H1 (cell line): ENCODE data around the gene NAV2. TPM values are rescaled to one million over a fixed set of nuclear protein-coding genes. Genes with fewer than 3 reads are reported as not detected.

ENCODE experiments used
- EGR1 ChIP-seq: IDR thresholded peaks from 2 replicates; pipeline ENCODE4 v1.6.1; 2011; ENCODE audit warnings: low read depth, low read length, borderline replicate concordance
- EP300 ChIP-seq, 2 experiments: IDR thresholded peaks; 1 replicate in 1 of 2; 2 replicates in 1 of 2; pipeline ENCODE4 v1.6.1; 2011 to 2012; ENCODE audit warnings: low read depth in 2 of 2, low read length in 2 of 2, mild to moderate bottlenecking in 2 of 2, borderline replicate concordance in 1 of 2, inconsistent platforms in 1 of 2, moderate library complexity in 1 of 2
- GABPA ChIP-seq: IDR thresholded peaks from 2 replicates; pipeline ENCODE4 v1.6.1; 2011; ENCODE audit warnings: mild to moderate bottlenecking, low read length, moderate library complexity, borderline replicate concordance; ENCODE audit not compliant: insufficient read depth
- HDAC6 ChIP-seq: IDR thresholded peaks from one replicate; pipeline ENCODE4 v1.7.1; 2012; ENCODE audit warnings: low read depth, mild to moderate bottlenecking, inconsistent platforms, low read length, moderate library complexity
- SIN3A ChIP-seq, 2 experiments: IDR thresholded peaks in 1 of 2; conservative IDR thresholded peaks in 1 of 2; 2 replicates each; pipeline ENCODE4 v1.6.1; 2011 to 2012; ENCODE audit warnings: low read length in 2 of 2, improper control_type of control experiment in 1 of 2, low read depth in 1 of 2, mild to moderate bottlenecking in 1 of 2
- SIRT6 ChIP-seq: IDR thresholded peaks from one replicate; pipeline ENCODE4 v1.7.1; 2012; ENCODE audit warnings: low read length, inconsistent platforms
- TAF1 ChIP-seq: IDR thresholded peaks from 2 replicates; pipeline ENCODE4 v1.6.1; 2011; ENCODE audit warnings: mild to moderate bottlenecking, low read depth, low read length
- YY1 ChIP-seq: IDR thresholded peaks from 2 replicates; pipeline ENCODE4 v1.6.1; 2011; ENCODE audit warnings: low read depth, mild to moderate bottlenecking, low read length
- ZNF274 ChIP-seq: IDR thresholded peaks from 2 replicates; pipeline ENCODE4 v1.7.0; 2012; ENCODE audit warnings: low read length, borderline replicate concordance; ENCODE audit errors: extremely low read depth
- polyA plus RNA-seq, 7 experiments: library from polyadenylated mRNA; depleted of rRNA in 3 of 7; stranded (reverse) in 5 of 7; unstranded in 2 of 7; fragments of >200 nt in 5 of 7; fragments of 200-250 nt in 2 of 7; gene quantifications; 1 replicate in 5 of 7; 2 replicates in 1 of 7; 4 replicates in 1 of 7; pipeline versions ENCODE4 v1.2.1 to v1.2.3, GENCODE V29; 2011 to 2013; ENCODE audit warnings: missing spikeins in 2 of 7, mixed read lengths in 2 of 7
- total RNA-seq: library from RNA; stranded (reverse); fragmentation: NEBNext Ultra II Directional; extraction: Animal tissue kit (Norgen Biotek cat#: 25700); gene quantifications from 2 replicates; pipeline ENCODE4 v1.2.1, GENCODE V29; 2021
- TF ChIP-seq, protein P1 (sequence below): IDR thresholded peaks from 2 replicates; pipeline ENCODE4 v1.6.1; 2011; ENCODE audit warnings: low read length, improper control_type of control experiment
- TF ChIP-seq, protein P2 (sequence below): IDR thresholded peaks from 2 replicates; pipeline ENCODE4 v1.6.1; 2012; ENCODE audit warnings: inconsistent platforms

The NAV2 gene
- total and polyA plus RNA-seq, 2 of the 8 experiments (the other 6 are each of a cell fraction or from before 2014, with no cell fraction given): 35.6 to 73.6 TPM

DNA sequence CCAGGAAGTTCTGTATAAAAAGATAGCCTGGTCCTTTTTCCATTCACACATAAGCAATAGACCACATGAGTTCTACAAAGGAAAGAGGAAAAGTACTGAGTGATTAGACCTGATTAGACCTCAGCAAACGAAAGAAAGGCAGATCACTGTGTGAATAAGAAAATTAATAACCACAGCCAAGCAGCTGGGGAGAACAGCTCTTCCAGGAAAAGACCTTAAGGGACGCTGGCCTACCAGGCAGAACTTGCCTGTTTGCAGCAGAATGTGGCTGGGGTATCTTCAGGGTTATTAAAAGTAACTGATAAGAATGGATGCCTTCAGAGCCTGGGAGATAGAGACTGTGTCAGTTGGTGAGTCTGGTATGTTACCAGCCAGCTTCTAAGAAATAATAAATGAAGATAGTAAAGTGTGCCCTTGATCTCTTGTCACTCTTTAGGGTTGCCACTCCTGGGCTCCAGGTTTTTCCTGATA lies 274.7 kb downstream of the NAV2 start (continued):
- TF ChIP-seq, protein P1, sequence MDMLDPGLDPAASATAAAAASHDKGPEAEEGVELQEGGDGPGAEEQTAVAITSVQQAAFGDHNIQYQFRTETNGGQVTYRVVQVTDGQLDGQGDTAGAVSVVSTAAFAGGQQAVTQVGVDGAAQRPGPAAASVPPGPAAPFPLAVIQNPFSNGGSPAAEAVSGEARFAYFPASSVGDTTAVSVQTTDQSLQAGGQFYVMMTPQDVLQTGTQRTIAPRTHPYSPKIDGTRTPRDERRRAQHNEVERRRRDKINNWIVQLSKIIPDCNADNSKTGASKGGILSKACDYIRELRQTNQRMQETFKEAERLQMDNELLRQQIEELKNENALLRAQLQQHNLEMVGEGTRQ: no peak
- TF ChIP-seq ZNF274 (no peak), EGR1 (no peak), SIRT6 (no peak), YY1 (no peak), EP300 (IDR thresholded peaks at IDR 0.05; ENCODE audit: borderline replicate concordance in 1 of 2, low read depth in 2 of 2, low read length in 2 of 2) (no peak), HDAC6 (no peak), TAF1 (no peak), GABPA (no peak), SIN3A (conservative IDR thresholded peaks at IDR 0.05 in 1 of 2, IDR thresholded peaks at IDR 0.05 in 1 of 2; ENCODE audit: low read depth in 1 of 2, low read length in 2 of 2) (no peak)
- TF ChIP-seq, protein P2, sequence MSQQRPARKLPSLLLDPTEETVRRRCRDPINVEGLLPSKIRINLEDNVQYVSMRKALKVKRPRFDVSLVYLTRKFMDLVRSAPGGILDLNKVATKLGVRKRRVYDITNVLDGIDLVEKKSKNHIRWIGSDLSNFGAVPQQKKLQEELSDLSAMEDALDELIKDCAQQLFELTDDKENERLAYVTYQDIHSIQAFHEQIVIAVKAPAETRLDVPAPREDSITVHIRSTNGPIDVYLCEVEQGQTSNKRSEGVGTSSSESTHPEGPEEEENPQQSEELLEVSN: no peak
- TF ChIP-seq, all 59 proteins: peak for 0
